GM12878 (cell line): ENCODE data around the gene LETM1.

ENCODE experiments used
- MEF2A ChIP-seq: IDR thresholded peaks from 2 replicates; pipeline ENCODE4 v1.6.1; 2011; ENCODE audit warnings: low read depth, mild to moderate bottlenecking, low read length, moderate library complexity; ENCODE audit not compliant: insufficient read depth
- POLR2A ChIP-seq: IDR thresholded peaks from 2 replicates; pipeline ENCODE4 v1.6.1; 2011; ENCODE audit warnings: low read depth, mild to moderate bottlenecking, low read length
- POLR2AphosphoS2 ChIP-seq: IDR thresholded peaks from 2 replicates; pipeline ENCODE4 v1.6.1; 2011; ENCODE audit warnings: low read depth, mild to moderate bottlenecking, low read length, improper control_type of control experiment, moderate library complexity
- USF2 ChIP-seq: IDR thresholded peaks from 2 replicates; pipeline ENCODE4 v1.6.1; 2011; ENCODE audit warnings: low read depth, low read length, improper control_type of control experiment, borderline replicate concordance

GRCh38 chr4:1882850-1883271, 26.9 kb upstream of the LETM1 start:
- TF ChIP-seq POLR2A (no peak), MEF2A (no peak), USF2 (no peak), POLR2AphosphoS2 (no peak)
